CD4-positive, alpha-beta T cell treated with Interleukin-17A for 1 hour (primary cell): ENCODE data around the gene CR1.
"Not testable (repeated sequence)": the region's sequence is repeated elsewhere in the genome, so short reads cannot be mapped to it uniquely, and the experiment has no call there.

Experiments used
- DNase-seq: peaks from one replicate; pipeline ENCODE4 v3.0.0-alpha.2; 2020

CR1 gene

DNA sequence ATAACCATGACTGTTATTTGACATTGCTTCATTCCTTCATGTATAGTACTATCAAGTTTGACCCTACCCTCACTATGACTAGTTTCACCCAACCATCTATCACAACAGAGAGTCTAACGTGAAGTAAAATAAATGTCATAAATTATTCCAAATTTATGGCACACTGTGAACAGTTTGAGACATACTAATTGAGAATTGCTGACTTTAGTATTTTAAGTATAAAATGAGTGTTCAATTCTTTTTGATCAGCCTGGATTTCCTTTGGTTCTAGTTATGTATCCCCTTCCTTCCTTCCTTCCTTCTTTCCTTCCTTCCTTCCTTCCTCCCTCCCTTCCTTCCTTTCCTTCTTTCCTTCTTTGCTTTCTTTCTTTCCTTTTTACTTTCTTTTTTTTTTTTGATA lies 14.5 kb downstream of the CR1 start:
- no peak for DNase-seq

DNA sequence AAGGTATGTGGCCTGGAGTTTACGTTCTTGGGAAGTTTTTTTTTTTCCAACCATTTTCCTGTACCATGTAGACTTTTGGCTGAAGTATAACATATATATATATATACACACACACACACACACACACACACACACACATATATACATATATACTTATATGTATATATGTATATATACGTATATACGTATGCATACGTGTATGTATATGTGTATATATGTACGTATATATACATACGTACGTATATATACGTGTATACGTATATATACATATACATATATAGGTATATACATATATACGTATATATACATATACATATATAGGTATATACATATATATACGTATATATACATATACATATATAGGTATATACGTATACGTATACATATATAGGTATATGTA lies 18.9 kb downstream of the CR1 start:
- no peak for DNase-seq

DNA sequence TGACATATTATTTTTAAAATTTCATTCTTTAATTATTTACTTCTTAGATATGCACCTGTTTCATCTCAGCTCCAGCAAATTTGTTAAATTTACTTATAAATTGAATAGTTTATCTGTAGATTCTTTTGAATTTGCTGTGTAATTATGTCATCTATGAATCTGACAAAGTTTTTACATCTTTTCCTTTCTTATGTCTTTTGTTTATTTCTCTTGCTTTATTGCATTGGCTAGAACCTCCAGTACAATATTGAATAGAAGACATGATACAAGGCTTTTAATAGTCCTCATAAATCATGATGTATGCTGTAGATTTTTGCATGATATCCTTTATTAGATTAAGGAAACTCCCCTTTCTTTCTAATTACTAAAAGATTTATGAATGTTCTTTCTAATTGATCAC lies 20.8 kb downstream of the CR1 start:
- DNase-seq, result no peak

DNA sequence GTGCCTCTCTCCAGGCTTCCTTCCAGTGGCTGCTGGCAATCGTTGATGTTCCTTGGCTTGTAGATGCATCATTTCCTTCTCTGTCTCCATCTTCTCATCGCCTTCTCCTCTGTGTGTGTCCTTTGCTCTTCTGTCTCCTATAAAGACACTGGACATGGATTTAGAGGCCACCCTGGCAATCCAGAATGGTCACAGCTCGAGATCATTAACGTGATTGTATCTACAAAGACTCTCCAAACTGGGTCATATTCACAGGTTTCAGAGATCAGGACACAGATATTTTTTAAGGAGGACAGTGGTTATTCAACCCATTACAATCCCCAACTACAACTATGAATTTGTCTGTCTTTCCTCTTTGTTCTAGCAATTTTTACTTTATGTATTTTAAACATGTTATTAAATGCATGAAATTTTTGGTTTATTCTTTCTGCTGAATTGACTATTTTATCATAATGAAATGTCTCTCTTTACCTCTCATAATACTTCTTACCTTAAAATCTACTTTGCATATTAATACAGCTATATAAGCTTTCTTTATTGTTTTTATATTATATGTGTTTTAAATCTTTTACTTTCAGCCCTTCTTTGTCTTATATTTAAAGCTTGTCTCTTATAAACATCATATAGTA lies 22.8 kb downstream of the CR1 start:
- DNase-seq, result no peak

DNA sequence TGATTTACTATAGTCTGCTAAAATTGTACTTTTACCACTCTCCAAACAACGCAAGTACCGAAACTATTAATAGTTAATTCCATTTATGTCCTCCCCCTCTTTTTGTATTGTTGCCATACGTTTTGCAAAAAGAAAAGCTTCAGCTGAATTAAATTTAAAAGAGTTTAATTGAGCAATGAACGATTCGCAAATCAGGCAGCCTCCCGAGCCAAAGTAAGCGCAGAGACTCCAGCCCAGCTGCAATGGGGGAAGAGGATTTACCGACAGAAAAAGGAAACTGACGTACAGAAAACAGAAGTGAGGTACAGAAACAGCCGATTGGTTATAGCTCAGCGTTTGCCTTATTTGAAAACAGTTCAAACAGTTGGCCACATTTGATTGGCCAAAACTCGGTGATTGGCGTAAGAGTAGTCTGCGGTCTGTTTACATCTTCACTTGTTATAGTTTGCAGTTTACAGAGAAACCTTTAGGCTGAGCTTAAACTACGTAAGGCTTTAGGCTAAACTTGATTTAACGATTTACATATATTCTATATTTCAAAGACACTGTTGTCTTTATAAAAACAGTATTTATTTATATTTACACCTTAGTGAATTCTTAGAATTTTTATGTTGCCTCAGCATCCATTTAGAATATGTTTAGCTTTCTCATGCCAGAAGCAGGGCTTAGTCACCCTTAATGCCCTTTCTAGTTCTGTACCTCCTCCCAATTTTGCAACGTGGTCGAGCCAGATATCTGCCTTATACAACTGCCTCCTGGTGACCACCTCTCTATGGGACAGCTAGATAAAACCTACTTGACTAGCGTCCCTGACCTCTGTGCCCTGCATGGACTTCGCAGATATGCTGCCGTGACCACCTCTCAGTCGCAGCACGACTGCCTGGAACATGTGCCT lies 23.8 kb downstream of the CR1 start:
- no peak for DNase-seq

DNA sequence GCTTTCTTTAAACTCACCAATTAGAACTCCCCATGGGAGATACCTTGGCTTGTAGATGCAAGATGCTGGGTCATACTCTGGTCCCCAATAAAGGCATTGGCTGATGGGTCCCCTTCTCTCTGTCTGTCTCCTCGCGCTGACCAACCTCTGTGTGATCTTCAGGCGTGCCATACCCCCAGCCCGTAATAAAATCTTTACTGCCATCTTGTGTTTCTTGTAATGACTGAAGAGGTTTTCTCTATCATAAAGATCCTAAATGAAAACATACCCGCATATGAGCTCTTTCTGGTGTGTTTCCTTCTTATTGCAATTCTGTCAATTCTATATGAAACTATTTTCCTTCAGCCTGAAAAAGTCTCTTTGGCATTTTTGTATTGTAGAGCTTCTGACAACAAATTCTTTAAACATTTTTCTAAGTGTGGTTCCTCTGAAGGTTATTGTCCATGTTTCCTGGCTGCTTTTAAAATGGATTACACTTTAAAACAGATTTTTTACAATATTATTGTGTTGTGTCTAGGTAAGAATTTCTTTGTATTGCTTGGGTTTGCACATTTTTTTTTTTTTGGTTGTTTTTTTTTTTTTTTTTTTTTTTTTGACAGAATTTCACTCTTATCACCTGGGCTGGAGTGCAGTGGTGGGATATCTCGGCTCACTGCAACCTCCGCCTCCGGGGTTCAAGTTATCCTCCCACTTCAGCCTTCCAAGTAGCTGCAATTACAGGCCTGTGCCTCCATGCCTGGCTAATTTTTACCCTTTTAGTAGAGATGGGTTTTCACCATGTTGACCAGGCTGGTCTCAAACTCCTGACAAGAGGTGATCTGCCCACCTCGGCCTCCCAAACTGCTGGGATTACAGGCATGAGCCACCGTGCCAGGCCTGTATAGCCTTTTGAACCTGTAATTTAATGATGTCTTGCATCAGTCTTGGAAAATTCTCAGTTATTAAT lies 24.7 kb downstream of the CR1 start:
- not testable (repeated sequence) for DNase-seq

DNA sequence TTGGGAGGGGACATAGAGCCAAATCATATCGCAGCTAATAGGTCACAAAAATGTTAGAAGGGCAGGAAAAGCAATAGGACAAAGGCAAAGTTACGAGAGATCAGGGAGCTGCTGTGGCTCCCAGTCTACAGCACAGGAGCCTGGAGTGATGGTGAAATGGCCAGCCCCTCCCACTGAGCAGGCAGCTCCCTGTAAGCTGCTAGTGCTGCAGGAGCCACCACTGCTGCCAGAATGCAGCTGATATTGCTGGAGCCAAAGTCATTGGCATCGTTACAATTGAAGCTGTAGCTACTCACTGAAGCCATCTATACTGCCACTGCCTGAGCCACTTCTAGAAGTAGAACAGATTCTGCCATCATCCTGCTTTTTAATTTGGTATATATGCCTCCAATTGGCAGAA lies 29.3 kb downstream of the CR1 start:
- not testable (repeated sequence) for DNase-seq

DNA sequence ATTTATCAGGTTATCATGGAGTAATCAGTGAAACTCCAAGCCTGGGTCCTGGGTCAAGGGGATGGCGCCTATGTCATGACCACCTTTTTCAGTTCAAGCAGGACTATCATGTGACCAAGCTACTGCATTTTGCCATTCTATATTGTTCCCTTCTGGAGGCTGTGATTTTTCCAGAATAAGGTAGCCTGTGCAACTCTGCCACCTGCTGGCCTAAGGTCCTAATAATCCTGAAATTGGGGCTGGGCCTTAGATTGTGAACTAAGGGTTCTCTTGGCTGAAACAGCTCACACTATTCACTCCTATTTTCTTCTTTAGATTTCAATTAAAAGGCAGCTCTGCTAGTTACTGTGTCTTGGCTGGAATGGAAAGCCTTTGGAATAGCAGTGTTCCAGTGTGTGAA lies 32.4 kb downstream of the CR1 start:
- not testable (repeated sequence) for DNase-seq

DNA sequence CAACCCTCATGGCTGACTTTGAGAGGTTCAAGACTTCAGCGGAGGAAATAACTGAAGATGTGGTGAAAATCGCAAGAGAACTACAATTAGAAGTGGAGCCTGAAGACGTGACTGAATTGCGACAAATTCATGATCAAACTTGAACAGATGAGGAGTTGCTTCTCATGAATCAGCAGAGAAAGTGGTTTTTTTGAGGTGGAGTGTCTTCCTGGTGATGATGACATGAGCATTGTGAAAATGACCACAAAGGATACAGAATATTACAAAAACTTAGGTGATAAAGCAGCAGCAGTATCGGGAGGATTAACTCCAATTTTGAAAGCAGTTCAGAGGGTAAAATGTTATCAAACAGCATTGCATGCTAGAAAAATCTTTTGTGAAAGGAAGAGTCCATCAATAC lies 40.3 kb downstream of the CR1 start:
- DNase-seq, result not testable (repeated sequence)

DNA sequence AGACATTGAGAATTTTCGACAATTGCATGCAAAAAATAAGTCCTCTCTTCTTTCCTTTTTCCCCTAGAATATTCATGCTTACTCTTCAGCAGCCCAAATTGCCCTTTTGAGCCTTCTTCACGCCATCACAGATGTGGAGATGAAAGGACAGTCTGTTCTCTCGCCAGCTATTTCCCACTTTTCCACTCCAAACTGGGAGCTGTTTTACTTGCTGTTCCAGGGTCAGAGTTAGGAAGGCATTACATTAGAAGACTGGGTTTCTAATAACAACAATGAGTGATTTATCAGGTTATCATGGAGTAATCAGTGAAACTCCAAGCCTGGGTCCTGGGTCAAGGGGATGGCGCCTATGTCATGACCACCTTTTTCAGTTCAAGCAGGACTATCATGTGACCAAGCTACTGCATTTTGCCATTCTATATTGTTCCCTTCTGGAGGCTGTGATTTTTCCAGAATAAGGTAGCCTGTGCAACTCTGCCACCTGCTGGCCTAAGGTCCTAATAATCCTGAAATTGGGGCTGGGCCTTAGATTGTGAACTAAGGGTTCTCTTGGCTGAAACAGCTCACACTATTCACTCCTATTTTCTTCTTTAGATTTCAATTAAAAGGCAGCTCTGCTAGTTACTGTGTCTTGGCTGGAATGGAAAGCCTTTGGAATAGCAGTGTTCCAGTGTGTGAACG lies 50.9 kb downstream of the CR1 start:
- DNase-seq, result not testable (repeated sequence)

DNA sequence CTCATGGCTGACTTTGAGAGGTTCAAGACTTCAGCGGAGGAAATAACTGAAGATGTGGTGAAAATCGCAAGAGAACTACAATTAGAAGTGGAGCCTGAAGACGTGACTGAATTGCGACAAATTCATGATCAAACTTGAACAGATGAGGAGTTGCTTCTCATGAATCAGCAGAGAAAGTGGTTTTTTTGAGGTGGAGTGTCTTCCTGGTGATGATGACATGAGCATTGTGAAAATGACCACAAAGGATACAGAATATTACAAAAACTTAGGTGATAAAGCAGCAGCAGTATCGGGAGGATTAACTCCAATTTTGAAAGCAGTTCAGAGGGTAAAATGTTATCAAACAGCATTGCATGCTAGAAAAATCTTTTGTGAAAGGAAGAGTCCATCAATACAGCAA lies 58.9 kb downstream of the CR1 start:
- DNase-seq, result not testable (repeated sequence)

DNA sequence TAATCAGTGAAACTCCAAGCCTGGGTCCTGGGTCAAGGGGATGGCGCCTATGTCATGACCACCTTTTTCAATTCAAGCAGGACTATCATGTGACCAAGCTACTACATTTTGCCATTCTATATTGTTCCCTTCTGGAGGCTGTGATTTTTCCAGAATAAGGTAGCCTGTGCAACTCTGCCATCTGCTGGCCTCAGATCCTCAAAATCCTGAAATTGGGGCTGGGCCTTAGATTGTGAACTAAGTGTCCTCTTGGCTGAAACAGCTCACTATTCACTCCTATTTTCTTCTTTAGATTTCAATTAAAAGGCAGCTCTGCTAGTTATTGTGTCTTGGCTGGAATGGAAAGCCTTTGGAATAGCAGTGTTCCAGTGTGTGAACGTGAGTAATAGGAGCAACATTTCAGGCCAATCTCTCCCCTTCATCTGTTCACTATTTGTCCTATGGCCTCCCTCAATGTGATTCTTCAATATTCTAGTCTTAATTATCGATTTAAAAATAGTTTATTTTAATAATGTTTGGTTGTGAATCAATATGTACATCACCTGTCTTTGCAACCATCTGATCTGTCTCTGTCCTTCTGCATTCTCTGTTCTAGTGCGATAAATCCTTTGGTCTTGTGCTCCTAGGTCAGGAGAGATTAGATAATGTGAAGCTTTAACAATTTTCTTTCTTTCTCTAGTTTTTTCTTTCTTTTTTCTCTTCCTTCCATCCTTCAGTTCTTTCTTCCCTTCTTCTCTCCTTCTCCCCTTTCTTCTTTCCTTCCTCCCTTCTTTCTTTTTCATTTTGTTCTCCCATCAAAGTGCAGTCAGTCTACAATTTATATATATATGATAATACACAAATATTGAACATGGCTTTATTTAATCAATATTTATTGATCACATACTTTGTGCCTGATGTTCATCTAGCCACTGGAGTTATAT lies 69.8 kb downstream of the CR1 start:
- DNase-seq, result peak; percentile 0

DNA sequence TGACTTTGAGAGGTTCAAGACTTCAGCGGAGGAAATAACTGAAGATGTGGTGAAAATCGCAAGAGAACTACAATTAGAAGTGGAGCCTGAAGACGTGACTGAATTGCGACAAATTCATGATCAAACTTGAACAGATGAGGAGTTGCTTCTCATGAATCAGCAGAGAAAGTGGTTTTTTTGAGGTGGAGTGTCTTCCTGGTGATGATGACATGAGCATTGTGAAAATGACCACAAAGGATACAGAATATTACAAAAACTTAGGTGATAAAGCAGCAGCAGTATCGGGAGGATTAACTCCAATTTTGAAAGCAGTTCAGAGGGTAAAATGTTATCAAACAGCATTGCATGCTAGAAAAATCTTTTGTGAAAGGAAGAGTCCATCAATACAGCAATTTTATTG lies 76.0 kb downstream of the CR1 start:
- DNase-seq, result not testable (repeated sequence)

DNA sequence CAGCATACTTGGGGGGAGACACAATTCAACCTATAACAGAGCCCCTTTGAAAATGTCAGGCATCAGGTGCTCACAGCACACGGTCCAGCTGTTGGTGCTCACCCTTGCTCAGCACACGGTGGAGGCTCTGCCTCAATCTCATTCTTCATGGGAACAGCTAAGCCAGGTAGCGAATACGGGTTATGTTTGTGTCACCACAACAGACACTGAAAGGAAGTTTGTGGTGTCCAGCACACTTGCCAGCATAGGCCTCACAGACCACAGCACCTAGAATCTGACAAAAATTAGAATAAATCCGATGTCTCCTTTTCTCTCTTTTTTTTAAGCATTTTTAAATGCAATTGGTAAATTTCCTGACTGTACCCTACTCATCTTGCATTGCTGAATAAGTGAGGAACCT lies 77.1 kb downstream of the CR1 start:
- DNase-seq, result not testable (repeated sequence)

DNA sequence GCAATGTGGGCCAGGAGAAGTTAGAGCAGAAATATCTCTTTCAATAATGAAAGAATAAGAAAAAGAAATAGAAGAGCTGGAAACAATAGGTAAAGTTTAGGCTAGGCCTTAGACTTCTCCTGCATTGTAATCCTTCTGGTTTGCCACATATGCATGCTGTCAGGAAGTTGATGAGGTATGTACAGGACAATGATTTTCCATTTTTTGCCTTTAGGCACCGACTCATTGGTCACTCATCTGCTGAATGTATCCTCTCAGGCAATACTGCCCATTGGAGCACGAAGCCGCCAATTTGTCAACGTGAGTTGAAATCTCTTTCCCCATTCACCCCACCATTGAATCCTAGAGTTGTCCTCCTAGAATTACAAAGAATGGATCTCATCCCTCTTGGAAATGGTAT lies 79.4 kb downstream of the CR1 start:
- not testable (repeated sequence) for DNase-seq

DNA sequence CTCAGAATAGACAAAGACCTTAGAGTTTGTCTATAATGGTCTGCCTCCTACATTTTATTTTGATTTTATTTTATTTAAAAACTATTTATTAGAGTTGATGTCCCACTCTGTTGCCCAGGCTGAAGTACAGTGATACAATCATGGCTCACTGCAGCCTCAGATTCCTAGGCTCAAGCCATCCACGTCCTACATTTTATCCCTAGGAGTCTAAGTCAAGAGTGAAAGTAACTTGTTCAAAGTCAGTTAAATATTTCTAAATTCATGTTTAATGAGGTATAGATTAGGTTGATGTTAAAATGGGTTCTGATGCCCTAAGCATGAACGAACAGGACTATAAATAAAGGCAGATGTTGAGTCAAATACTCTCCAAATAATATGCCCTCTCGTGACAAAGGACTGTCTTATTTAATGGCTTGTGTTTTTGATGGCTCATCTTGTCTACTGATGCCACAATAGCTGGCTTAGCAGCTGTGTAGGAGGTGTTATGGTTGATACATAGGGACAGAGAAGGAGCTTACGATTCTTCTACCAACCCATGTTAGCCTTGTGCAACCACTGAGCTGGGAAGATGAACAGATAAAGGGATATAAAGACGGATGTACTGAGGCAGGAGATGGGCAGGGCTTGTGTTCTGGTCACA lies 83.0 kb downstream of the CR1 start:
- no peak for DNase-seq

DNA sequence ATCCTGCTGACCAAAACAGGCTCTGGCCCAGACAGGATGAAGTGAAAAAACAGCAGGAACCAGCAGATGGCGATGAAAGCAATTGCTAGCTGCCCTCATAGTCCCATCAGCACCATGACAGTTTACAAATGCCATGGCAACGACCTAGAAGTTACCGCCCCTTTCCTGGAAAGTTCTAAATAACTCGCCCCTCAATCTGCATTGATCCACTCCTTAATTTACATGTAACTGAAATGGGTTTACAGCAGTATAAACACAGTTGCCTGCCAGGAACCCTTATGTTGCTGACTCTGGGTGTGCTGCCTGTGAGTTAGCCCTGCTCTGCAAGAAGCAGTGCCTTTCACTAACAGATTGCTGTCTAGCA lies 83.5 kb downstream of the CR1 start:
- peak; percentile 46 for DNase-seq

DNA sequence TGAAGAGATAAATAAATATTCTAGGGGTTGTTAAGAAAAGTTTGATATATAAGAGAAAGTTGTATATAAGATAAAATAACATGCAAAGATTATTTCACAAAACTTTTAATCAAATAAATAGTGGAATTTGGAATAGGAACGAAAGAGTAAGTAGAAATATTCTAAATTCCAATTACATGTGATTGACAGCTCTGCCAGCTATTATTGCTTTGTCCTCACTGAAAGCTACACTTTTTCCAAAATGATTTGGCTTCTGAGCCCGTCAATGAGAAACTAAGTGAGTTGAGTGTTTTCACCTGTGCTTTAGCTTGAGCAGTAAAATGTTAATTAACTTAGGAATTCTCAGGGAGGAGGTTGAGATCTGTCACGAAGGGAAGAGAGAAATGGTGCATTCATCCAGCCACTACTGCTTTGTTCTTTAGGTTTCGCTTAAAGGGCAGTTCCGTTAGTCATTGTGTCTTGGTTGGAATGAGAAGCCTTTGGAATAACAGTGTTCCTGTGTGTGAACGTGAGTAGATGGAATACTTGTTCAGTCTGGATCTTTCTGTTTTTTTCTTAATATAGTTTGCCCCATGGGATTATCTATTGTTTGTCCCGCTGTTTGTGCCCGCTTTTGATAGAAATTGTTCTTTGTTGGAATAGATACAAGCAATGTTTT lies 85.7 kb downstream of the CR1 start:
- no peak for DNase-seq

DNA sequence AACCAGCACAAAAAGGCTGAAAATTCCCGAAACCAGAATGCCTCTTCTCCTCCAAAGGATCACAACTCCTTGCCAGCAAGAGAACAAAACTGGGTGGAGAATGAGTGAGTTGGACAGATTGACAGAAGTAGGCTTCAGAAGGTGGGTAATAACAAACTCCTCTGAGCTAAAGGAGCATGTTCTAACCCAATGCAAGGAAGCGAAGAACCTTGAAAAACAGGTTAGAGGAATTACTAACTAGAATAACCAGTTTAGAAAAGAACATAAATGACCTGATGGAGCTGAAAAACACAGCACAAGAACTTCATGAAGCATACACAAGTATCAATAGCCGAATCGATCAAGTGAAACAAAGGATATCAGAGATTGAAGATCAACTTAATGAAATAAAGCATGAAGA lies 93.5 kb downstream of the CR1 start:
- DNase-seq, result not testable (repeated sequence)

DNA sequence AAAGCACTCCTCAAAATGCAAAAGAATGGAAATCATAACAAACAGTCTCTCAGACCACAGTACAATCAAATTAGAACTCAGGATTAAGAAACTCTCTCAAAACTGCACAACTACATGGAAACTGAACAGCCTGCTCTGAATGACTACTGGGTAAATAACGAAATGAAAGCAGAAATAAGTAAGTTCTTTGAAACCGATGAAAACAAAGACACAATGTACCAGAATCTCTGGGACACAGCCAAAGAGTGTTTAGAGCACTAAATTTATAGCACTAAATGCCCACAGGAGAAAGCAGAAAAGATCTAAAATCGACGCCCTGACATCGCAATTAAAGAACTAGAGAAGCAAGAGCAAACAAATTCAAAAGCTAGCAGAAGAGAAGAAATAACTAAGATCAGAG lies 95.2 kb downstream of the CR1 start:
- not testable (repeated sequence) for DNase-seq

DNA sequence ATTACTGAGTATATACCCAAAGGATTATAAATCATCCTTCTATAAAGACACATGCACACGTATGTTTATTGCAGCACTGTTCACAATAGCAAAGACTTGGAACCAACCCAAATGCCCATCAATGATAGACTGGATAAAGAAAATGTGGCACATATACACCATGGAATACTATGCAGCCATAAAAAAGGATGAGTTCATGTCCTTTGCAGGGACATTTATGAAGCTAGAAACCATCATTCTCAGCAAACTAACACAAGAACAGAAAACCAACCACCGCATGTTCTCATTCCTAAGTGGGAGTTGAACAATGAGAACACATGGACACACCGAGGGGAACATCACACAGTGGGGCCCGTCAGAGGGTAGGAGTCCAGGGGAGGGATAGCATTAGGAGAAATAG lies 98.1 kb downstream of the CR1 start:
- DNase-seq, result not testable (repeated sequence)
